AG09309 (cell line): Measurements from ENCODE around the gene ITGAD.

Experiments used
- DNase-seq: peaks from one replicate; pipeline ENCODE4 v3.0.0-alpha.2; 2010; ENCODE audit warnings: low read depth
- H3K4me3 ChIP-seq: 2 replicates; pipeline ENCODE4 v1.5.1; 2011; ENCODE audit warnings: mild to moderate bottlenecking, low read depth, low read length, moderate library complexity; ENCODE audit not compliant: control insufficient read depth
- CTCF ChIP-seq: IDR thresholded peaks from 2 replicates; pipeline ENCODE4 v1.5.1; 2011; ENCODE audit warnings: mild to moderate bottlenecking, low read depth, low read length, inconsistent platforms; ENCODE audit not compliant: insufficient read depth, control insufficient read depth; ENCODE audit errors: missing control alignments

ITGAD gene

GRCh38 chr16:31474173-31474714 lies 81.1 kb downstream of the ITGAD start:
- no peak overlapping the region for H3K4me3 ChIP-seq
- DNase-seq, result peak; percentile 84
- peak; percentile 28 for TF ChIP-seq CTCF

- H3K4me3 ChIP-seq, result no peak overlapping the region
- no peak for DNase-seq
- TF ChIP-seq CTCF, result no peak
Observed at GRCh38 chr16:31474773-31475738, 81.9 kb downstream of the ITGAD start.

- TF ChIP-seq CTCF, result no peak
- DNase-seq, result no peak
- no peak overlapping the region for H3K4me3 ChIP-seq
Observed at GRCh38 chr16:31475946-31476302, 82.8 kb downstream of the ITGAD start.
